ENCODE measurements around the gene KCNG1. TPM values are rescaled to one million over a fixed set of nuclear protein-coding genes. Genes with fewer than 3 reads are reported as not detected.

Gene KCNG1
- total RNA-seq, 3 donors from 2014 or later (not counting 1 experiment from before 2014, with no cell fraction given) = not detected

DNA sequence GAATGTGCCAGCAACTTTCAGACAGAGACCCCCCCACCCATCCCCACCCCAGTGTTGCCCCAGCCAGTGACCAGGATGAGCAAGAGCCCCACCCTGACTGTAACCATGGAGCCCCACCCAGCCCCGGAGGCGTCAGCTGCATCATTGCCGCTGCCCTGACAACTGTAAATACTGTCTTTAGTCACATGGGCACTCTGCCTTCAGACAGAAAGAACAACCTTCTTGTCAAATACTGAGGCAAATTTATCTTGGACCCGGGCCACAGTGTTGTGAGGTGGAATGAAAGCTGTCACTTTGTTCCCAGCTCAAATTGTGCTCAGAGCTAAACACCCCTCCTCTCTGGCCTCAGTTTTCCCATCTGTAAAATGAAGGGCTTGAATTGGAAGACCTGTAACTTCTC lies 40.5 kb downstream of the KCNG1 start:
- Histone ChIP-seq H3K4me3 (ENCODE audit: low read length) (no peak overlapping the region), H3K9me3 (ENCODE audit: control insufficient read depth, insufficient read depth, low read length) (no peaks in the 10 kb centered on the region), H3K36me3 (ENCODE audit: control insufficient read depth, insufficient read depth, low read length) (no peaks in the 10 kb centered on the region), H3K27me3 (ENCODE audit: control insufficient read depth, insufficient read depth, low read length) (no peaks in the 10 kb centered on the region), H3K4me1 (ENCODE audit: control insufficient read depth, insufficient read depth, low read length) (peaks cover 5% of the 10 kb centered on the region), H3K27ac (ENCODE audit: low read length) (no peak overlapping the region)
- ATAC-seq (no peak), DNase-seq (peak in 1 of 2 donors; percentile 10)
- H3K27me3 Mint-ChIP-seq (ENCODE audit: low read depth in 2 of 2) = peaks cover 30 to 35% of the 10 kb centered on the region in 2 donors
- TF ChIP-seq, protein P1, sequence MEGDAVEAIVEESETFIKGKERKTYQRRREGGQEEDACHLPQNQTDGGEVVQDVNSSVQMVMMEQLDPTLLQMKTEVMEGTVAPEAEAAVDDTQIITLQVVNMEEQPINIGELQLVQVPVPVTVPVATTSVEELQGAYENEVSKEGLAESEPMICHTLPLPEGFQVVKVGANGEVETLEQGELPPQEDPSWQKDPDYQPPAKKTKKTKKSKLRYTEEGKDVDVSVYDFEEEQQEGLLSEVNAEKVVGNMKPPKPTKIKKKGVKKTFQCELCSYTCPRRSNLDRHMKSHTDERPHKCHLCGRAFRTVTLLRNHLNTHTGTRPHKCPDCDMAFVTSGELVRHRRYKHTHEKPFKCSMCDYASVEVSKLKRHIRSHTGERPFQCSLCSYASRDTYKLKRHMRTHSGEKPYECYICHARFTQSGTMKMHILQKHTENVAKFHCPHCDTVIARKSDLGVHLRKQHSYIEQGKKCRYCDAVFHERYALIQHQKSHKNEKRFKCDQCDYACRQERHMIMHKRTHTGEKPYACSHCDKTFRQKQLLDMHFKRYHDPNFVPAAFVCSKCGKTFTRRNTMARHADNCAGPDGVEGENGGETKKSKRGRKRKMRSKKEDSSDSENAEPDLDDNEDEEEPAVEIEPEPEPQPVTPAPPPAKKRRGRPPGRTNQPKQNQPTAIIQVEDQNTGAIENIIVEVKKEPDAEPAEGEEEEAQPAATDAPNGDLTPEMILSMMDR (IDR thresholded peaks at IDR 0.05) = no peak
- H3K9me3 Mint-ChIP-seq = no peaks in the 10 kb centered on the region
- H3K36me3 Mint-ChIP-seq = no peaks in the 10 kb centered on the region
- H3K27ac Mint-ChIP-seq = no peak overlapping the region
- H3K4me1 Mint-ChIP-seq = peaks cover 0 to 6% of the 10 kb centered on the region in 2 donors
- H3K4me3 Mint-ChIP-seq = no peak overlapping the region
- intact Hi-C loops (cut with micrococcal nuclease) = loop anchor here (10.0 kb wide), 1 partner anchor 1102 kb away; no protein-coding TSS in a partner anchor
- WGBS (ENCODE audit: insufficient coverage) = 52% methylated on average over 3 of the region's 4 CpGs

DNA sequence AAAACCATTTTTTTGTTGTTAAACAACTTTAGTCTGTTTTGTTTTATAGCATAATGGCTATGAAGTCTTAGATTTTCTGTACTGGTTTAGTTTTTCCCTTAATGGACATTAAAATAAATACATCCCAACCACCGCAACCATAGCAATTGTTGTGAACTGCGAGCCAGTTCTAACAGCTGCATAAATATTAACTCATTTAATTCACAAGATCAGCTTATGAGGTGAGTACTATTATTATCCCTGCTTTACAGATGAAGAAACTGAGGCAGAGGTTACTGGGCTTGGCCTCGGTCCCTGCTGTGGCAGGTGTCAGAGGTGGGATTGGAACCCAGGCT lies 41.2 kb downstream of the KCNG1 start:
- TF ChIP-seq, protein P1 (IDR thresholded peaks at IDR 0.05) = peak; percentile 38
- peaks cover 28 to 31% of the 10 kb centered on the region in 2 donors for H3K27me3 Mint-ChIP-seq (ENCODE audit: low read depth in 2 of 2)
- H3K4me3 Mint-ChIP-seq = no peak overlapping the region
- no peak for DNase-seq
- intact Hi-C loops (cut with micrococcal nuclease) = loop anchor here (10.0 kb wide), 1 partner anchor 1103 kb away; no protein-coding TSS in a partner anchor
- H3K27ac Mint-ChIP-seq = no peak overlapping the region
- Histone ChIP-seq H3K4me1 (ENCODE audit: control insufficient read depth, insufficient read depth, low read length) (peaks cover 5% of the 10 kb centered on the region), H3K9me3 (ENCODE audit: control insufficient read depth, insufficient read depth, low read length) (no peaks in the 10 kb centered on the region), H3K4me3 (ENCODE audit: low read length) (no peak overlapping the region), H3K27me3 (ENCODE audit: control insufficient read depth, insufficient read depth, low read length) (no peaks in the 10 kb centered on the region), H3K36me3 (ENCODE audit: control insufficient read depth, insufficient read depth, low read length) (no peaks in the 10 kb centered on the region), H3K27ac (ENCODE audit: low read length) (no peak overlapping the region)
- no peaks in the 10 kb centered on the region for H3K9me3 Mint-ChIP-seq
- 84% methylated on average over 1 of the region's 3 CpGs for WGBS (ENCODE audit: insufficient coverage)
- H3K36me3 Mint-ChIP-seq = no peaks in the 10 kb centered on the region
- ATAC-seq = no peak
- H3K4me1 Mint-ChIP-seq = peaks cover 0 to 6% of the 10 kb centered on the region in 2 donors

DNA sequence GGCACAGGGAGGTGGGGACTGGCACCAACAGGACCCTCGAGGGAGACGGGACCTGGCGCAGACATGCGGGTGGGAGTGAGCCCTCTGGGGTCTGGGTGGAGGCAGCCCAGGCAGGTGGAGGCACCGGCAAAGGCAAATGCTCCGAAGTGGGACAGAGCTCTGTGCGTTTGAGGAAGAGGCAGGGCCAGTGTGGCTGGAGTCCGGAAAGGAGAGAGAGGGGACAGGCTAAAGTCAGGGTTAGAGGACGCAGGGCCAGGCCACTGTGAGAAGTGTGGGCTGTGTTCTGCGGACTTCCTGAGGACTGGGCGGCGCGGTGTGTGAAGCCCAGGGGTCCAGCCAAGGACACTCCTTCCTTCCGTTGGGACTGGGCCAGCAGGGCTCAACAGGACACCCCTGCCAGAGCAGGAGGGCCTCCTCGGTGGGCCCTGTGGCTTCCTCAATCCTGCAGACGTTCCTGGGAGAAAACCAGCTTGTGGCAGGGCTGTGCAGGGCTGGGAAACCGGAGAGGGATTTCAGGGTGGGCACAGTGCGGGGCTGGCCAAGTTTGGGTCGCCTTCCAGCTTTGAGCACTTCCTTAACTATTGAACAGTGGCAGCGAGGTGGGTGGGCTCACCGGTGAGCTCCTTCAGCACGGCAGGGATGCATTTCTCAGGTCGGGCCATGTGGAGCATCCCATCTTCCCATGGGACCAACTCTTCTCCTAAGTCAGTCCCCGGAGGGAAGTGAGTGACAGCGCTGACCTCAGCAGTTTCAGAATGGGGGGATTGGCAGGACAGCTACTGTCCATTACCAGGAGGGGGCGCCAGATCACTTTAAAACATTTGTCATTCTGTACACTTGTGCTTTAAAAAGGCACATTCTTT lies 41.8 kb downstream of the KCNG1 start:
- Histone ChIP-seq H3K36me3 (ENCODE audit: control insufficient read depth, insufficient read depth, low read length) (no peaks in the 10 kb centered on the region), H3K27ac (ENCODE audit: low read length) (no peak overlapping the region), H3K9me3 (ENCODE audit: control insufficient read depth, insufficient read depth, low read length) (no peaks in the 10 kb centered on the region), H3K4me1 (ENCODE audit: control insufficient read depth, insufficient read depth, low read length) (peaks cover 5% of the 10 kb centered on the region), H3K27me3 (ENCODE audit: control insufficient read depth, insufficient read depth, low read length) (no peaks in the 10 kb centered on the region), H3K4me3 (ENCODE audit: low read length) (no peak overlapping the region)
- Mint-ChIP-seq H3K9me3 (no peaks in the 10 kb centered on the region), H3K27me3 (ENCODE audit: low read depth in 2 of 2) (peaks cover 25 to 27% of the 10 kb centered on the region in 2 donors), H3K4me1 (peaks cover 0 to 6% of the 10 kb centered on the region in 2 donors), H3K36me3 (no peaks in the 10 kb centered on the region), H3K27ac (no peak overlapping the region), H3K4me3 (no peak overlapping the region)
- 53% methylated on average over 26 of the region's 26 CpGs for WGBS (ENCODE audit: insufficient coverage)
- ATAC-seq = peak; percentile 66 to 85 (median 75)
- TF ChIP-seq, protein P1 (IDR thresholded peaks at IDR 0.05) = peak; percentile 91
- intact Hi-C loops (cut with micrococcal nuclease) = loop anchor here (10.0 kb wide), 1 partner anchor 1104 kb away; no protein-coding TSS in a partner anchor
- peak; percentile 32 to 78 for DNase-seq
